Measurements from ENCODE around the gene PFN2. TPM values are rescaled to one million over a fixed set of nuclear protein-coding genes. Genes with fewer than 3 reads are reported as not detected.
A peak's percentile ranks its signal among the peaks of the same experiment; 100 is the strongest.

The PFN2 gene
- total RNA-seq (156 and 172 TPM in 2 replicates), polyA plus RNA-seq (140 and 152 TPM in 2 replicates)

GRCh38 chr3:149970716-149971402 is at the start of gene PFN2:
Gene PFN2, minus strand, starts transcription at chr3:149970895. Its CDS starts 39 bp downstream, at chr3:149970856.
- no peaks in the 10 kb centered on the region for H3K36me3 ChIP-seq (replicated peaks; ENCODE audit: insufficient read depth, low read depth)
- H2AFZ ChIP-seq: peak within 1 kb of the TSS; percentile 57
- no peaks in the 10 kb centered on the region for H3K27me3 ChIP-seq
- H3K9me2 ChIP-seq (replicated peaks; ENCODE audit: insufficient read depth): no peaks in the 10 kb centered on the region
- H4K20me1 ChIP-seq (ENCODE audit: insufficient read depth, poor library complexity, severe bottlenecking): peaks cover 30% of the 10 kb centered on the region
- peaks cover 64% of the 10 kb centered on the region for H3K79me2 ChIP-seq
- peak within 1 kb of the TSS; percentile 63 for H3K4me3 ChIP-seq
- peaks cover 5% of the 10 kb centered on the region for H3K9me3 ChIP-seq (ENCODE audit: low read depth)
- WGBS (ENCODE audit: low lambda C conversion rate, missing lambda C conversion rate): under 1% methylated on average over 22 of the region's 102 CpGs
- TF ChIP-seq EZH2 (IDR thresholded peaks at IDR 0.05; ENCODE audit: borderline replicate concordance) (no peak), CTCF (IDR thresholded peaks at IDR 0.05; ENCODE audit: poor library complexity) (no peak), EZH2phosphoT487 (IDR thresholded peaks at IDR 0.05; ENCODE audit: low read depth, severe bottlenecking, unreplicated experiment) (no peak)
- H3K27ac ChIP-seq: peak within 1 kb of the TSS; percentile 99
- H3K4me1 ChIP-seq (ENCODE audit: insufficient read depth): peaks cover 10% of the 10 kb centered on the region
- DNase-seq (ENCODE audit: low spot score): peak; percentile 87
- peak within 1 kb of the TSS; percentile 84 for H3K4me2 ChIP-seq

- TF ChIP-seq EZH2 (IDR thresholded peaks at IDR 0.05; ENCODE audit: borderline replicate concordance): no peak
- no peak for TF ChIP-seq CTCF (IDR thresholded peaks at IDR 0.05; ENCODE audit: poor library complexity)
- no peak for TF ChIP-seq EZH2phosphoT487 (IDR thresholded peaks at IDR 0.05; ENCODE audit: low read depth, severe bottlenecking, unreplicated experiment)
- H3K79me2 ChIP-seq: no peaks in the 10 kb centered on the region
- H3K36me3 ChIP-seq (replicated peaks; ENCODE audit: insufficient read depth, low read depth): no peaks in the 10 kb centered on the region
- no peaks in the 10 kb centered on the region for H3K4me1 ChIP-seq (ENCODE audit: insufficient read depth)
- DNase-seq (ENCODE audit: low spot score): no peak
- no peak overlapping the region for H3K4me3 ChIP-seq
- WGBS (ENCODE audit: low lambda C conversion rate, missing lambda C conversion rate): 60% methylated on average over 2 of the region's 2 CpGs
- H3K4me2 ChIP-seq: no peak overlapping the region
- no peak overlapping the region for H2AFZ ChIP-seq
- H3K9me2 ChIP-seq (replicated peaks; ENCODE audit: insufficient read depth): no peaks in the 10 kb centered on the region
- H4K20me1 ChIP-seq (ENCODE audit: insufficient read depth, poor library complexity, severe bottlenecking): no peaks in the 10 kb centered on the region
- no peaks in the 10 kb centered on the region for H3K27me3 ChIP-seq
- no peak overlapping the region for H3K27ac ChIP-seq
- H3K9me3 ChIP-seq (ENCODE audit: low read depth): no peaks in the 10 kb centered on the region
These were observed 45.2 kb upstream of the PFN2 start for GRCh38 chr3:150015901-150016300.

GRCh38 chr3:150014782-150015181 is 44.1 kb upstream of the PFN2 start:
- H3K4me3 ChIP-seq: no peak overlapping the region
- H3K4me2 ChIP-seq: no peak overlapping the region
- DNase-seq (ENCODE audit: low spot score): no peak
- no peaks in the 10 kb centered on the region for H3K36me3 ChIP-seq (replicated peaks; ENCODE audit: insufficient read depth, low read depth)
- no peak for TF ChIP-seq EZH2 (IDR thresholded peaks at IDR 0.05; ENCODE audit: borderline replicate concordance)
- TF ChIP-seq CTCF (IDR thresholded peaks at IDR 0.05; ENCODE audit: poor library complexity): no peak
- TF ChIP-seq EZH2phosphoT487 (IDR thresholded peaks at IDR 0.05; ENCODE audit: low read depth, severe bottlenecking, unreplicated experiment): no peak
- H3K27me3 ChIP-seq: no peaks in the 10 kb centered on the region
- H3K4me1 ChIP-seq (ENCODE audit: insufficient read depth): no peaks in the 10 kb centered on the region
- no peak overlapping the region for H3K27ac ChIP-seq
- no peaks in the 10 kb centered on the region for H4K20me1 ChIP-seq (ENCODE audit: insufficient read depth, poor library complexity, severe bottlenecking)
- H2AFZ ChIP-seq: no peak overlapping the region
- H3K9me3 ChIP-seq (ENCODE audit: low read depth): no peaks in the 10 kb centered on the region
- H3K79me2 ChIP-seq: no peaks in the 10 kb centered on the region
- no peaks in the 10 kb centered on the region for H3K9me2 ChIP-seq (replicated peaks; ENCODE audit: insufficient read depth)

Data from hepatocyte (in vitro differentiated cells).